ENCODE results near the gene GCH1.
"Not testable (repeated sequence)": the region's sequence is repeated elsewhere in the genome, so short reads cannot be mapped to it uniquely, and the experiment has no call there.

Gene GCH1

DNA sequence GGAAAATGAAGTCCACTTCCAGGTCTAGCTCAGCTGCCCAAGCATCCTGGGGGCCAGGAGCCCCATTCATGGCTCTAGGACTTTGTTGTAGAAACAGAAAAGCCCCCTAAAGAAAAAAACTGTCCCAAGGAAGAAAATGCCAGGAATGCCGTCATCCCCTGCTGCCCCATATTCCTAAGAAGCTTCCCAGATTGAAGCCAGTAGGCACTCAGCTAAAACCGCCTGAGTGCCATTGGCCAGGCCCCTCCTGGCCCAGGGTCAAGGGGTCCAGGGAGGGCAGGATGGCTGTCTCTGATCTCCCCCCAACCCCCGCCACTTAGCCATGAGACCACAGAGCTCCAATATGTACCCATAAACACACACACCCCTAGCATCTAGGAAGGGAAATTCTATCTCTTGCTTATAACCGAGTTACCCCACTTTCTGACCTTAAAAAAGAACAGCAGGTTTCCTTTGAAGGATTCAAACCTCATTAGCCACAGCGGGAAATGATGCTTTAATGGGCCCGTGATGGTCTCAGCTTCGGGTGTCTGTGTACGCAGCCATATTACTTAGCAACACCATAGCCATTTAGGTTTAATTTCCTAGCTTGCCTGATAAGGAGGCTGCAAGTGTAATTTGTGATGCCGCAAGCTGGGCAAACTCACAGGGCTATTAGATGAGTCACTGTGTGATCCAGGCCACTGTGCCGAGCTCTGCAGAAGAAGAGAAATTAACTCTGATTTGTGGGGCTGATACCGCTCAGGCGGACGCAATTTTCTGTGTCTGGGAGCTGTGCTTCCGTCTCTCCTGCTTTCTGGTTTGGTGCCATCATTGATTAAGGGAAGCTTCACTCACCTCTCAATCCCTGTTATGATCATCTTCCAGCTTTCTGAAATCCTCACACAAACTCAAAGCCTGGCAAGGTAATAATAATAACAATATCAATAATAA lies 84.2 kb downstream of the GCH1 start:
- no peak for DNase-seq (ENCODE audit: low spot score)

DNA sequence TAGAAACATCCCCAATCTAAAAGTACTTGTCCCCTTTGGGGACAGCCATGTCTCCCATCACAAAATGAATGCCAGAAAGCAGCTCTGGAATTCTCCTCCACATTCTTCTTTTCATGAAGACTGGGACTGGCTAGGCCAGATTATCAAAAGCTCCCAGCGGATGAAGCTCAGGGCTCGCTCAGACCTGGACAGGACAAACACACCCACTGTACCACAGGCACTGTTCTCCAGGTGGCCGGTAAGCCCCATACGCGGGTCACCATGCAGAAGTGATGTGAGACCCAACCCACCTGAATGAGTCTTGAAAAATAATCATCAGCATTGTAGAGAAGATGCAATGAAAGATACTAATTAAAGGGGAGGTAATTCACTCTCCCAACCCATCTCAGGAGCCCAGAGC lies 85.1 kb downstream of the GCH1 start:
- no peak for DNase-seq (ENCODE audit: low spot score)

DNA sequence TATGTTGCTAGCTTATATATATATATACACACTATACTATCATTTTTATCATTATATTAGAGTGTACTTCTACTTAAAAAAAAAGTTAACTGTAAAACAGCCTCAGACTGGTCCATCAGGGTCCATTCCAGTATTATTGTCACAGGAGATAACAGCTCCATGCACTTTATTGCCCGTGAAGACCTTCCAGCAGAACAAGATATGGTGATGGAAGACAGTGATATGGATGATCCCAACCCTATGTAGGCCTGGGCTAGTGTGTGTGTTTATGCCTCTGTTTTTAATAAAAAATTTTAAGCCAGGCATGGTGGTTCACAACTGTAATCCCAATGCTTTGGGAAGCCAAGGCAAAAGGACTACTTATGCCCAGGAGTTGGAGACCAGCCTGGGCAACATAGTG lies 86.2 kb downstream of the GCH1 start:
- DNase-seq (ENCODE audit: low spot score): no peak

DNA sequence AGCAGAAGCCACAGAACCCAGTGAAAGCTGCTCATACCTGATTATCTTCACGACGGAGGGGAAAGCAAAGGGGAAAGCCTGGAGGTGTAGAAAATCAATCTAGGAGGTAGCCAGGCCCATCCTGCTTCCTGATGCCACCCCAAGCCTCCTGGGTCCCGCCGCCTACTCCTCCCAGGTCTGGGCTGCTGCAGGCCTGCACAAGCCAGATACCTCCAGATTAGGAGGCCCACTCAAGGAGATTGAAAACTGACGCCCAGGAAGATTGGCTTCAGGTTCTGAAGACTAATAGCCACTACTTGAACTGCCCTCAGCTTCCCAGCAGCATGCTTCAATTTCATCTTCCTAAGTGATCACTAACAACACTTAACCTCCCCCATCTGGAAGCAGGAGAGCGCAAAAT lies 87.1 kb downstream of the GCH1 start:
- no peak for DNase-seq (ENCODE audit: low spot score)

DNA sequence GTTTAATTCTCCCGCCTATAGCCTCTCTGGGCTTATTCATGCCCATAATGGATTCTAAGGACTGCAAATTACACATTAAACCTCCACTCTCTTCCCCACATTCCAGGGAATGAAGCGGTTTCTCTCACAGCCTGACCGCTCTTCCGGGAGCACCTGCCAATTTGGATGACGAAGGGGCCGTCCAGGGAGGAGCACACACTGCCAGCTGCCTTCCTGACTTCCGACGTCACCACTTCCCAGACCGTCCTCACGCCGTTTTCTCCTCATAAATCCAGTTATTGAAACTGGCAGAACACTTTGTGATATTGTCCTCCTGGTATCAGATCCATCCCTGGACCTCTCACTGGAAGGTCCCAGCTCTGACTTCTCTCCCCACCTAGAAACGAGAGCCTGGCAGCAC lies 87.6 kb downstream of the GCH1 start:
- DNase-seq (ENCODE audit: low spot score): no peak

GRCh38 chr14:54814076-54814475 lies 88.5 kb downstream of the GCH1 start:
- DNase-seq (ENCODE audit: low spot score): peak; percentile 14

- DNase-seq (ENCODE audit: low spot score): no peak
These were observed 89.5 kb downstream of the GCH1 start for GRCh38 chr14:54813081-54813480.

- DNase-seq (ENCODE audit: low spot score): no peak
These were observed 90.0 kb downstream of the GCH1 start for GRCh38 chr14:54812617-54813016.

GRCh38 chr14:54809767-54810166 lies 92.9 kb downstream of the GCH1 start:
- DNase-seq (ENCODE audit: low spot score): peak; percentile 11

DNA sequence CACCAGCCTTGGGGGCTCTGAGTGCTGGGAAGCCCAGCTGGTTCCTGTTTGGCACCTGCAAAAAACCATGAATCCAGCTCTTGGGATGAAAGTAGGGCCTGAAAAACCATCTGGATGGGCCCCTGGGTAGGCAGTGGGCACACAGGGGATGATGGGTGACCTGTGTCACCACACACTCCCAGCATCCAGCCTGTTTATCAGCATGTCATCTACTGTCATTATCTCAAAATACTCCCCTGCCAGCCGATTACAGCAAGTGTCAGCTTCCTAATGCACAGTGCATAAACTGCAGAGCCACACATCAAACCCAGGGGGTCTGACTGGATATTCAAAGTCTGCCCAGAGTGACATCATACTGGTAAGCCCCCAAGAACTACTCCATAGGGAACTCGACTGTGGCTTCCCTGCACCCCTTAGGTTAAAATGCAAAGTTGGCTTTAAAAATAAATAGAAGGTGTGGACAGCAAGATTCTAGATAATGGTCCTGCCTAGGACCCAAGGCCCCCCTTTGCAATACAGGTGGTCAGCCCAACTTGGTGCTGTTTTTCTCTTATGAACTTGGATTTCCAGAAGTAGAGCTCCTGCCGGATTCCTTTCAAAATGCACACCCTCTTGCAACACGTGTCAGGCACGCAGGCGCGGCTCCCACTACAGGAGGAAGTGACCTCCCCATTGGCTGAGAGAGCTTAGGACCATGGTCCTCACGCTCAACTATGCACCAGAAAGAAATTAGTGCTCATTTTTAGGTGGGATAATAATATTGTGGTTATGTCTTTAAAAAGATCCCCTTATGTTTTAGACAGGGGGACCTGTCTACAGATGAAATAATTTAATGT lies 94.1 kb downstream of the GCH1 start:
- no peak for DNase-seq (ENCODE audit: low spot score)

GRCh38 chr14:54807881-54808280 lies 94.7 kb downstream of the GCH1 start:
- no peak for DNase-seq (ENCODE audit: low spot score)

GRCh38 chr14:54807428-54807827 lies 95.2 kb downstream of the GCH1 start:
- DNase-seq (ENCODE audit: low spot score): no peak

- no peak for DNase-seq (ENCODE audit: low spot score)
These were observed 96.0 kb downstream of the GCH1 start for GRCh38 chr14:54806616-54807015.

GRCh38 chr14:54805445-54806322 lies 96.9 kb downstream of the GCH1 start:
- peak; percentile 77 for DNase-seq (ENCODE audit: low spot score)

DNA sequence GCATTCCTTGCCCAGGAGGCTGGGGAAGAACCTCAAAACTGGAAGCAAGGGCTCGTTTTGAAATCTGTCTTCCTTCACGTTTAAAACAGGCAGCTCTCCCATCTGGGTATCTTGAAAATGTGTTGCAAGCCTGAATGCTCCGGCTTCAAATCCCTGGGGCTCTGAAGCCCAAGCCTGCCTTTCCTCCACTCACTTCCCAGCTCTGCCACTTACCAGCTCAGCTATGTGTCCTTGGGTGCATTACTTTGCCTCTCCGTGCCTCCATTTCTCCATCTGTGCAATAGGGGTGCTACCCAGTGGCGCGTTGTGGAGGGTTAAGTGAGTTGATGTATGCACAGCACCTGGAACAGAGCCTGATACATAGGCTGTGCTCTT lies 97.6 kb downstream of the GCH1 start:
- no peak for DNase-seq (ENCODE audit: low spot score)

DNA sequence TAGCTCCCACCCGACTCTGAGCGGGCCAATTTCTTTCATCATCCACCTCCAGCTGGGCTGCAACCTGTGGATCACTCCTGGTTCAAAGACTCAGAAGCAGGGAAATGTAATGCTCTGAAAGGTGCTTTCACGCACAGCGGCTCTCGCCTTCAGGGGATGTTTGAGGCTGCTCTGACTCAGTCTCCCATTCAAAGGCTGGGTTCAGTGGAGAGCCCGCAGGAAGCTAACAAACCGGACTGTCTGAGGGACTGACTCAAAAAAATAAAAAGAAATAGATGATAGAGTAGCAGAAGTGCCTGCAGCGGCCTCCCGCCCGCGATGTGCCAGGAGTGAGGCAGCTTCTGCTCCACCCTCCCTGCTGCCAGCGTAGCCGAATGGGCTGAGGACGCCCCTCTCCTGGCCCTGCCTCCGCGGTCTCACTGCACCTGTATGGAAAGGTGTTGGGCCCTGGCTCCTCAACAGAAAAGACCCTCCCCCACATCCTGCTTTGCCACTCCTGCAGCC lies 98.0 kb downstream of the GCH1 start:
- DNase-seq (ENCODE audit: low spot score): no peak

- no peak for DNase-seq (ENCODE audit: low spot score)
These were observed 98.6 kb downstream of the GCH1 start for GRCh38 chr14:54803926-54804537.

GRCh38 chr14:54803396-54803795 lies 99.2 kb downstream of the GCH1 start:
- no peak for DNase-seq (ENCODE audit: low spot score)

DNA sequence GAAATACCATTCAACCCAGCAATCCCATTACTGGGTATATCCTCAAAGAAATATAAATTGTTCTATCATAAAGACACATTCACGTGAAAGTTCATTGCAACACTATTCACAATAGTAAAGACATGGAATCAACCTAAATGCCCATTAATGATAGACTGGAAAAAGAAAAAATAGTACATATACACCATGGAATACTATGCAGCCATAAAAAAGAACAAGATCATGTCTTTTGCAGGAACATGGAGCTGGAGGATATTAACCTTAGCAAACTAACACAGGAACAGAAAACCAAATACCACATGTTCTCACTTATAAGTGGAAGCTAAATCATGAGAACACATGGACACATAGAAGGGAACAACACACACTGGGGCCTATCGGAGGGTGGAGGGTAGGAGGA lies 101.1 kb downstream of the GCH1 start:
- not testable (repeated sequence) for DNase-seq (ENCODE audit: low spot score)

DNA sequence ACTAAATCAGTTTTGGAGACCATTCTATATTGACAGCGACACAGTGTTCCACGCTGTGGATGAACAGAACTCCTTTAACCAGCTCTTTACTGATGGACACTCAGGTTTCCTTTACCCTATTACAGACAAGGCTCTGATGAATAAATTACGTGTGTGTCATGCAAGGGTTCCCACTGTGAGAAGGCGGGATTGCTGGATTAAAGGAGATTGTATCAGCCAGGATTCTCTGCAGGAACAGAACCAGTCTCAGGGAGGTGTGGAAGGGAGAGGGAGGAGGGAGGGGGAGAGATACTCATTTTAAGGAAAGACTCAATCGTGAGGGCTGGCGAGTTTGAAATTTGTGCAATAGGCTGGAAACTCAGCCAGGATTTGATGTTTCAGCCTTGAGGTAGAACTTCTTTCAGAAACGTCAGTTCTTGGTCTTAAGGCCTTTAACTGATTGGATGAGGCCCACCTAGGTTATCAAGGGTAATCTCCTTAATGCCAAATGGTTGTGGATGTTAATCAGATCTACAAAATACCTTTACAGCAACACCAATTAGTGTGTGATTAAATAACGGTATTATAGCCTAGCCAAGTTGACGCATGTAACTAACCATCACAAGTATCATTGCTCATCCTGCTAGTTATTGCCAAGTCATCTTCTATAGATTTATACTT lies 104.0 kb downstream of the GCH1 start:
- no peak for DNase-seq (ENCODE audit: low spot score)

- DNase-seq (ENCODE audit: low spot score): no peak
These were observed 104.6 kb downstream of the GCH1 start for GRCh38 chr14:54797986-54798385.
